Glutamatergic neuron (in vitro differentiated cells): ENCODE results near the gene RAPGEF5. TPM values are rescaled to one million over a fixed set of nuclear protein-coding genes. Genes with fewer than 3 reads are reported as not detected.
A peak's percentile ranks its signal among the peaks of the same experiment; 100 is the strongest.
"Not testable (repeated sequence)": the region's sequence is repeated elsewhere in the genome, so short reads cannot be mapped to it uniquely, and the experiment has no call there.

ENCODE experiments used
- DNase-seq: peaks from one replicate; pipeline ENCODE4 v3.0.0; 2022
- H3K27ac Mint-ChIP-seq: one replicate; pipeline ENCODE4 v1.8.0; 2020; ENCODE audit warnings: mild to moderate bottlenecking, mixed read lengths, inconsistent platforms; ENCODE audit not compliant: unreplicated experiment
- H3K27me3 Mint-ChIP-seq: one replicate; pipeline ENCODE4 v1.8.0; 2020; ENCODE audit warnings: mild to moderate bottlenecking, moderate library complexity, mixed read lengths, inconsistent platforms; ENCODE audit not compliant: unreplicated experiment
- H3K36me3 Mint-ChIP-seq: one replicate; pipeline ENCODE4 v1.8.0; 2020; ENCODE audit warnings: mild to moderate bottlenecking, mixed read lengths, inconsistent platforms; ENCODE audit not compliant: unreplicated experiment
- H3K4me1 Mint-ChIP-seq: one replicate; pipeline ENCODE4 v1.8.0; 2020; ENCODE audit warnings: mild to moderate bottlenecking, low read depth, mixed read lengths, inconsistent platforms; ENCODE audit not compliant: unreplicated experiment
- H3K4me3 Mint-ChIP-seq: one replicate; pipeline ENCODE4 v1.8.0; 2020; ENCODE audit warnings: mild to moderate bottlenecking, mixed read lengths, inconsistent platforms; ENCODE audit not compliant: unreplicated experiment
- H3K9me3 Mint-ChIP-seq: one replicate; pipeline ENCODE4 v1.8.0; 2020; ENCODE audit warnings: mild to moderate bottlenecking, moderate library complexity, mixed read lengths, inconsistent platforms; ENCODE audit not compliant: unreplicated experiment
- CTCF ChIP-seq: fragments of 200-600 bp; sonication (generic); IDR thresholded peaks from one replicate; pipeline ENCODE4 v1.5.0; 2021; ENCODE audit not compliant: partially characterized antibody, unreplicated experiment
- total RNA-seq: library from RNA; stranded (reverse); fragmentation: NEBNext Ultra II Directional; extraction: Animal tissue kit (Norgen Biotek cat#: 25700); gene quantifications from one replicate; pipeline ENCODE4 v1.2.1, GENCODE V29; 2021; ENCODE audit not compliant: unreplicated experiment

The RAPGEF5 gene
- total RNA-seq, 1 donor from 2014 or later, result 169 TPM

DNA sequence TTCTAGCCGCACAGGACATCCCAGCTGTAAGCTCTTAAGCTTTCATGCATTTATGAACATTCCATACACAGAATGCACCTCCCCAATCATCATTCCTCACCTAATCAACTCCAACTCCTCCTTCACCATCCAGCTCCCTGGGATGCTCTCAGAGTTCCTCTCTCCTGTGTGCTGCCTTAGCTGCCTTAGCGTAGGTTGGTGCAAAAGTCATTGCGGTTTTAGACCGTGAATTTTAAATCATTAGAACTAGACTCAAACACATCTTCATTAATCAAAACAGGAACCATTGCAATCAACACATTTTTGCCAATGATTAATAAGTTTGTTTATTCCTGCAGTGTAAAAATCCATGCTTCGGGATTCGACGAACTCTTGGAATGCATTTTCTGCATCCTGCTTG, 251.4 kb downstream of the RAPGEF5 start:
- TF ChIP-seq CTCF, result no peak
- no peak for DNase-seq
- Mint-ChIP-seq H3K36me3 (peaks cover 9% of the 10 kb centered on the region), H3K27ac (no peak overlapping the region), H3K9me3 (peaks cover 14% of the 10 kb centered on the region), H3K4me1 (no peaks in the 10 kb centered on the region), H3K27me3 (peaks cover 3% of the 10 kb centered on the region), H3K4me3 (no peak overlapping the region)

DNA sequence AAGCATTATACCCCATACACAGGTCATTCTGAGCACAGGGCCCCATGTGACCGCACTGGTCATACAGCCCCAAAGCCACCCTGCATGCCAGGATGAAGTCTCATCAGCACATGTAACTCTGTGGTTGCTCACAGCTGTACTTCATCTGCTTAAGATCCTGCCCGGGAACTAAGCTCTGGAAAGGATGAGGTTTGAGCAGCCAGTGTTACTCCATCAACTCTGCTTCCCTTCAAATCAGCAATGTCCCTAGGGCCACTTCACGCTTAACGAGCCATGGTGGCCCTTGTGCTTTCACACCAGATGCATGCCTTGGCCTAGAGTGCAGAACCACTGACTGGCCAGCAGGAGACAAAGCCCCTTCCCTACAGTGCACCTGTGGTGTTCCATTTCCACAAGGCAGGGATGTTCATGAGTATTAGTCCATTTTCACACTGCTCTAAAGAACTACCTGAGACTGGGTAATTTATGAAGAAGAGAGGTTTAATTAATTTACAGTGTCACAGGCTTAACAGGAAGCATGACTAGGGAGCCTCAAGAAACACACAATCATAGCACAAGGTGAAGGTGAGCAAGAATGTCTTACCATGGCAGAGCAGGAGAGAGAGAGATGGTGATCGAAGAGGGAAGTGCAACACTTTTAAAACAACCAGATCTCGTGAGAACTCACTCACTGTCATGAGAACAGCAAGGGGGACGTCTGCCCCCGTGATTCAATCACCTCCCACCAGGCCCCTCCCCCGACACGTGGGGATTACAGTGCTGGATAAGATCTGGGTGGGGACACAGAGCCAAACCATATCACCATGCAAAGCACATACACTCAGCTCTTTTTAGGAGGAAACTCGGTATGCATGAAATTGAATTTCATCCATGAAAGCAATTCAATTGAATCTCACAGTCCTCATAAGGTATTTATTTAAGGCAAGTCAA, 262.3 kb downstream of the RAPGEF5 start:
- Mint-ChIP-seq H3K27me3 (peaks cover under 1% of the 10 kb centered on the region), H3K9me3 (peaks cover 5% of the 10 kb centered on the region), H3K4me1 (peaks cover 2% of the 10 kb centered on the region), H3K36me3 (peaks cover 6% of the 10 kb centered on the region), H3K27ac (no peak overlapping the region), H3K4me3 (no peak overlapping the region)
- peak; percentile 58 for TF ChIP-seq CTCF
- DNase-seq, result peak; percentile 31

DNA sequence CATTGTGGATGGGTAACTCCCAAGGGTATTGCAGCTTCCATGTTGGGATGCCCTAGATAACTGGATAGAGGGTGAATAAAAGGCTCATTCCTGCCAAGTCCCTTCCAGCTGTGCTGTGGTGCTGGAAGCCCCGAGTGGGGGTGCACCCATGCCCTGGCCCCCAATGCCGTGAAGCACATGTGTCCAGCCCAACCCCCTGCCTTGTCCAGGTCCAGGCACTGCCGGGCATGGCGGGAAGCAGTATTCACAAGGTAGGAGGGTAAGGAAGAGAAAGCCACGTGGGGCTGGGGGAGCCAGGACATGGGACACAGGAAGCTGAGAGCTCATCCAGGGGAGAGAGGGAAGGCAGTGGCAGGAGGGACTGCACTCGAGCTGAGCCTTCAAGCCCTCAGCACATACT, 263.0 kb downstream of the RAPGEF5 start:
- Mint-ChIP-seq H3K27me3 (no peaks in the 10 kb centered on the region), H3K4me1 (peaks cover 2% of the 10 kb centered on the region), H3K9me3 (peaks cover 7% of the 10 kb centered on the region), H3K36me3 (peaks cover 6% of the 10 kb centered on the region), H3K27ac (no peak overlapping the region), H3K4me3 (no peak overlapping the region)
- no peak for DNase-seq
- no peak for TF ChIP-seq CTCF

DNA sequence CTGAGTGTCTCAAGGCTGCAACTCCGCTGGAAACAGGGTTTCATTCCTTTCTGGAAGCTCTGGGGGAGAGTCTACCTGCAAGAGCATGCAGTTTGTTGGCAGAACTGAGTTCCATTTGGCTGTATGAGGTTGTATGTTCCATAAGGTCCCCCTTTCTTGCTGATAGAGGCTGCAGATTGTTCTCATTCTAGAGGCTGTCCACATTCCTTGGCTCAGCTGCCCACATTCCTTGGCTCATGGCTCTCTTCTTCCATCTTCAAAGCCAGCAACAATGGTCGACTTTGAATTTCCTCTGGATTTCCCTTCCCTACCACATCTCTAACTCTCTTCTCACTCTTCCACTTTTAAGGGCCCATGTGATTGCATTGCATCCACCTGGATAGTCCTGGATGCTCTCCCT, 264.0 kb downstream of the RAPGEF5 start:
- no peaks in the 10 kb centered on the region for H3K27me3 Mint-ChIP-seq
- no peak overlapping the region for H3K4me3 Mint-ChIP-seq
- DNase-seq, result no peak
- peaks cover 6% of the 10 kb centered on the region for H3K36me3 Mint-ChIP-seq
- no peak overlapping the region for H3K27ac Mint-ChIP-seq
- H3K9me3 Mint-ChIP-seq, result peaks cover 7% of the 10 kb centered on the region
- H3K4me1 Mint-ChIP-seq, result peaks cover 11% of the 10 kb centered on the region
- no peak for TF ChIP-seq CTCF

DNA sequence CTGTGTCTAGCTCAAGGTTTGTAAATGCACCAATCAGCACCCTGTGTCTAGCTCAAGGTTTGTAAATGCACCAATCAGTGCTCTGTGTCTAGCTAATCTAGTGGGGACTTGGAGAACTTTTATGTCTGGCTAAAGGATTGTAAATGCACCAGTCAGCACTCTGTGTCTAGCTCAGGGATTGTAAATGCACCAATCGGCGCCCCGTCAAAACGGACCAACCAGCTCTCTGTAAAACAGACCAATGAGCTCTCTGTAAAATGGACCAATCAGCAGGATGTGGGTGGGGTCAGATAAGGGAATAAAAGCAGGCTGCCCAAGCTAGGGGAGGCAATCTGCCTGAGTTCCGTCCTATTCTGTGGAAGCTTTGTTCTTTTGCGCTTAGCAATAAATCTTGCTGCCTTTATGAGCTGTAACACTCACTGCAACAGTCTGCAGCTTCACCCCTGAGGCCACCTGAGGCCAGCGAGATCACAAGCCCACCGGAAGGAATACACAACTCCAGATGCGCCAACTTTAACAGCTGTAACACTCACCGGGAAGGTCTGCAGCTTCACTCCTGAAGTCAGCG, 265.9 kb downstream of the RAPGEF5 start:
- Mint-ChIP-seq H3K4me1 (peaks cover 11% of the 10 kb centered on the region), H3K36me3 (peaks cover 12% of the 10 kb centered on the region)
- H3K9me3 Mint-ChIP-seq, H3K27ac Mint-ChIP-seq, H3K27me3 Mint-ChIP-seq, DNase-seq, H3K4me3 Mint-ChIP-seq: not testable (repeated sequence)
